DOHH2 (cell line): ENCODE results near the gene NLGN3.

Experiments used
- H3F3A ChIP-seq: fragments of 200-600 bp; sonication (generic), shearing (Covaris generic); 2 replicates; pipeline ENCODE4 v1.6.0; 2016; ENCODE audit warnings: antibody characterized with exemption, mild to moderate bottlenecking; ENCODE audit not compliant: control insufficient read depth, insufficient read depth
- H3K27ac ChIP-seq: fragments of 200-600 bp; sonication (generic); 2 replicates; pipeline ENCODE4 v1.5.1; 2014; ENCODE audit warnings: low read depth, mild to moderate bottlenecking, low read length, moderate library complexity
- H3K27me3 ChIP-seq: fragments of 200-600 bp; sonication (generic); 2 replicates; pipeline ENCODE4 v1.6.1; 2014; ENCODE audit warnings: mild to moderate bottlenecking, low read length, mixed read lengths; ENCODE audit not compliant: control insufficient read depth
- H3K36me3 ChIP-seq: fragments of 200-600 bp; sonication (generic); 2 replicates; pipeline ENCODE4 v1.6.1; 2014; ENCODE audit warnings: mild to moderate bottlenecking, low read length, moderate library complexity, mixed read lengths; ENCODE audit not compliant: control insufficient read depth
- H3K4me1 ChIP-seq: fragments of 200-600 bp; sonication (generic); 2 replicates; pipeline ENCODE4 v1.6.1; 2014; ENCODE audit warnings: mild to moderate bottlenecking, low read length, mixed read lengths; ENCODE audit not compliant: control insufficient read depth
- H3K4me2 ChIP-seq: fragments of 200-600 bp; sonication (generic); 2 replicates; pipeline ENCODE4 v1.6.0; 2014; ENCODE audit warnings: mild to moderate bottlenecking, low read length, moderate library complexity
- H3K4me3 ChIP-seq: fragments of 200-600 bp; sonication (generic); 2 replicates; pipeline ENCODE4 v1.5.1; 2014; ENCODE audit warnings: mild to moderate bottlenecking, low read length, mixed read lengths
- H3K79me2 ChIP-seq: fragments of 200-600 bp; sonication (generic); 2 replicates; pipeline ENCODE4 v1.6.1; 2014; ENCODE audit warnings: mild to moderate bottlenecking, low read length, mixed read lengths; ENCODE audit not compliant: control insufficient read depth
- H3K9me2 ChIP-seq: fragments of 200-600 bp; sonication (generic); replicated peaks from 2 replicates; pipeline ENCODE4 v1.6.1; 2014; ENCODE audit warnings: mild to moderate bottlenecking, low read length, mixed read lengths; ENCODE audit not compliant: control insufficient read depth
- H3K9me3 ChIP-seq: fragments of 200-600 bp; sonication (generic); 2 replicates; pipeline ENCODE4 v1.6.1; 2014; ENCODE audit warnings: antibody characterized with exemption, low read length, mixed read lengths; ENCODE audit not compliant: control insufficient read depth, insufficient read depth
- H4K20me1 ChIP-seq: fragments of 200-600 bp; sonication (generic); 2 replicates; pipeline ENCODE4 v1.6.0; 2014; ENCODE audit warnings: low read depth, mild to moderate bottlenecking, antibody characterized with exemption, low read length, moderate library complexity; ENCODE audit not compliant: control insufficient read depth, insufficient read depth
- CTCF ChIP-seq: fragments of 200-600 bp; sonication (generic); IDR thresholded peaks from one replicate; pipeline ENCODE4 v1.5.1; 2014; ENCODE audit warnings: antibody characterized with exemption, mild to moderate bottlenecking, low read depth, low read length; ENCODE audit not compliant: poor library complexity, severe bottlenecking
- EZH2phosphoT487 ChIP-seq: fragments of 200-600 bp; sonication (generic); IDR thresholded peaks from 2 replicates; pipeline ENCODE4 v1.6.1; 2017; ENCODE audit warnings: borderline replicate concordance, mild to moderate bottlenecking, antibody characterized with exemption, low read length, moderate library complexity, mixed read lengths

NLGN3 gene

DNA sequence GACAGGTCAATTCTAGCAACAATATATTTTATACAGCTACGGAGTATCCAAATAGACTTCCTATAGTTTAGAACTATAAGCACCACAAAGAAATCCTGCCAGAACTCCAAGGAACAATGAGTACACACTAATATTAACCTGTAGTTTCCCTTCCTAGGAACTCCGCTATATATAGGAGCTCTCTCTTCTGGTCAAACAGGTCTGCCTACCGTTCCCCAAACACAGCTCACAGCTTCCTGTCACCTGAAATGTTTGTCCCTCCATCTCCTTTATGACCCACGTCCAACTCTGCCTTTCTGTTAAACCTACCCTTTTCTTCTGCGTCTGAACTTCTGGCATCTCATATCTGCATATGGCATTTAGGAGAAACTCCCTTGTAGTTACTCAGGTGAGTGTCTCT lies 67.9 kb downstream of the NLGN3 start:
- Histone ChIP-seq H3K79me2 (no peaks in the 10 kb centered on the region), H3K4me1 (peaks cover 8% of the 10 kb centered on the region), H3K4me2 (no peak overlapping the region), H4K20me1 (no peaks in the 10 kb centered on the region), H3K27me3 (no peaks in the 10 kb centered on the region), H3K4me3 (no peak overlapping the region), H3K9me2 (no peaks in the 10 kb centered on the region), H3K27ac (no peak overlapping the region), H3K9me3 (no peaks in the 10 kb centered on the region), H3K36me3 (no peaks in the 10 kb centered on the region), H3F3A (no peaks in the 10 kb centered on the region)
- no peak for TF ChIP-seq EZH2phosphoT487
- TF ChIP-seq CTCF = no peak

- Histone ChIP-seq H3F3A (no peaks in the 10 kb centered on the region), H3K9me3 (no peaks in the 10 kb centered on the region), H3K4me1 (peaks cover 8% of the 10 kb centered on the region), H3K27ac (no peak overlapping the region), H3K4me3 (no peak overlapping the region), H3K36me3 (no peaks in the 10 kb centered on the region), H3K9me2 (no peaks in the 10 kb centered on the region), H3K27me3 (no peaks in the 10 kb centered on the region), H4K20me1 (no peaks in the 10 kb centered on the region), H3K79me2 (no peaks in the 10 kb centered on the region), H3K4me2 (no peak overlapping the region)
- TF ChIP-seq EZH2phosphoT487 (no peak), CTCF (no peak)
Observed at GRCh38 chrX:71214152-71214551, 69.5 kb downstream of the NLGN3 start.

- Histone ChIP-seq H3K27me3 (no peaks in the 10 kb centered on the region), H3K4me2 (no peak overlapping the region), H3F3A (no peaks in the 10 kb centered on the region), H3K36me3 (no peaks in the 10 kb centered on the region), H3K9me3 (no peaks in the 10 kb centered on the region), H3K27ac (no peak overlapping the region), H3K9me2 (no peaks in the 10 kb centered on the region), H4K20me1 (no peaks in the 10 kb centered on the region), H3K79me2 (no peaks in the 10 kb centered on the region), H3K4me1 (peaks cover 8% of the 10 kb centered on the region), H3K4me3 (no peak overlapping the region)
- TF ChIP-seq EZH2phosphoT487 (no peak), CTCF (no peak)
Observed at GRCh38 chrX:71214604-71215337, 70.1 kb downstream of the NLGN3 start.
